HG03139 (cell line): ENCODE results near the gene JSRP1.
A peak's percentile ranks its signal among the peaks of the same experiment; 100 is the strongest.

Experiments
- ATAC-seq: cut with Tn5 transposase; IDR thresholded peaks from one replicate; pipeline ENCODE4 v1.9.1; 2021; ENCODE audit not compliant: unreplicated experiment

JSRP1 gene

DNA sequence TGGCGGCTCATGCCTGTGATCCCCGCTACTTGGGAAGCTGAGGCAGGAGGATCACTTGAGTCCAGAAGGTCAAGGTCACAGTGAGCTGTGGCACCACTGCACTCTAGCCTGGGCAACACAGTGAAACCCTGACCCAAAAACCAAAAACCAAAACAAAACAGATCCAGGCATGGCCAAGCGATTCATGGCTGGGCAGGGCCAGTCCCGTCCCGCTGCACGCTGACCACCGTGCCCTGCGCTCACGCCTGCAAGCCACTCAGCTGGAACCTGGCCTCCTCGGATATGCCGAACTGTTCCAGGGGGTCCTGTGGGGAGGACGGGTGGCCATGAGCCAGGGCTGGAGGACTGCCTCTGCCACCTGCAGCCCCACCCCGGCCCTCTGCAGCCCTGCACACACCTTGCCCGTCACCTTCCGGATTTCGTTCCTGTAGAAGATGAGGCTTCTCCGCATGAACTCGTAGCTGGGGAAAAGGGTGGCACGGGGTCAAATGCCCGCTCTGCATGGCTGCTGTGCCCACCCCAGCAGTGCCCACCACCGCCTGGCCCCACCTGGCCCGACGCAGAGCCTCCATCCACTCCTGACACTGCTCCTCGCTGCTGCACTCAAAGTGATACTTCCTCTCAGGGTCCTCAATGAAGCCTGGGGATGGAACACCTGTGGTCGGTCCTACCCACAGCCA, 22.5 kb downstream of the JSRP1 start:
- ATAC-seq: no peak

DNA sequence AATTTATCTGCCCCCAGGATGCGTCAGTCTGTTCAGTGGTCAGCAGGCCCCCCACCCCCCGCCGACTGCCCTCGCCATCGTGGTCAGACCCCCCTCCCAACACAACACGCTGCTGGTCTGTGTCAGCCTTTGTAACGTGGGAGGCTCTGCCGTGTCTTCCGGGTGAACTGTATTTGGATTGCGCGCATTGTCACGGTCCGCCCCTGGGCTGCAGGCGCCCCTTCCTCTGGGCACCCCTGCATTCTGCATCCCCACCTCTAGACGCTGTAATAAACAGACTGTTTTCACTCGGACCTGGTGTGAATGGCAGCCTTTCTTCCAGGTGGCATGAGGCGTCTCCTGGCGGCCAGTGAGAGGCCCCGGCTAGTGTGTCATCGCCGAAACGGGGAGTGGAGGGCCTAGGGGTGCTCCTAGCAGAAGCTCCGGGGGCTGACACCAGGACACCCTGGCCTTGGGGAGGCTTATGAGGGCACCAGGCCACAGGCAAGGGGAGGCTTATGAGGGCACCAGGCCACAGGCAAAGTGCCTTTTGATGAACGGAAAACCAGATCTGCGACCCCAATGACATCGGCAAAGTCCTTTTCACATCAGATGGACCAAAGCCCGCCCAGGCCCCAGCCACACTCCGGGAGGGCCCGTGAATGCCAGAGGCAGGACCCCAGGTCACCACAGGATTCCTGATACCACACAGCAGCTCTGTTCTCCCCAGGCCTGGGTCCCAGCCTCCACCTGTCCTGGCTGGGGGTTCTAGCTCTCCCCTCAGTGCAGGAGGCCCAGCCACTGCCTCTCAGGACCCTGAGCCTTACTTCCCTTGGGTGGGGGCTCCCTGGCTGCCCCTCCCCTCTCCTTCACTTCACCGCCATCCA, 23.7 kb downstream of the JSRP1 start:
- no peak for ATAC-seq

GRCh38 chr19:2231621-2232221, 24.5 kb downstream of the JSRP1 start:
- ATAC-seq: no peak

DNA sequence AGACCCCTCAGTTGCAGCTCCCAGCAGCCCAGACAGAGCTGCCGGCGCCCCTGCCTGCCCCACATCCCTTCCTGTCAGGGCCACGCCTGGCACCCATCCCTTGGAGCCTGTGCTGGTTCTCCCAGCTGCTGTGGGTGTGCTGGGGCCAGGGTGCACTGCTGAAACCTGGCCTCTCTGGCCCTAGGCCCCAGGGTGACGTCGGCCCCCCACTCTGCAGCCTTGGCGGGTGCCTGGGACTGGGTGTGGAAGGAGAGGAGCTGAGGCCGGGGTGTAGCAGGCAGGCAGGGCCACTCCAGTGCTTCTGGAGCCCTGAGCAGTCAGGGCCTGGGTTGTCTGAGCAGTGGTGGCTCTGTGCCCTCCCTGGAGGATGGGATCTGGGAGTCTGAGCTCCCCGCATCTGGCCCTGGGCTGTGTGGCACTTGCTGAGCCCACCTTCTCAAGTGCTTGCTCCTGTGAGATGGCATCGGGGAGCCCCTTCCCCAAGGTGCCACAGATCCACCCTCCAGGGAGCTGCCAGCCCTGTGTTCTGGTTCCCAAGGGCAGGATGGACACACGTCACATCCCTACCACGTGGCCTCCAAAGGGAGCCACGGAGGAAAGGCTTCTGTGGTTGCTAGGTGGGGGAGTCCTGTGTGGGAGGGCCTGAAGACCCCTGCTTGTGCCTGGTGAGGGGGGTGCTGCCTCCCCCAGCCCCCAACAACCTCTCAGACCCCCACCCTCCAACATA, 25.2 kb downstream of the JSRP1 start:
- ATAC-seq: no peak

DNA sequence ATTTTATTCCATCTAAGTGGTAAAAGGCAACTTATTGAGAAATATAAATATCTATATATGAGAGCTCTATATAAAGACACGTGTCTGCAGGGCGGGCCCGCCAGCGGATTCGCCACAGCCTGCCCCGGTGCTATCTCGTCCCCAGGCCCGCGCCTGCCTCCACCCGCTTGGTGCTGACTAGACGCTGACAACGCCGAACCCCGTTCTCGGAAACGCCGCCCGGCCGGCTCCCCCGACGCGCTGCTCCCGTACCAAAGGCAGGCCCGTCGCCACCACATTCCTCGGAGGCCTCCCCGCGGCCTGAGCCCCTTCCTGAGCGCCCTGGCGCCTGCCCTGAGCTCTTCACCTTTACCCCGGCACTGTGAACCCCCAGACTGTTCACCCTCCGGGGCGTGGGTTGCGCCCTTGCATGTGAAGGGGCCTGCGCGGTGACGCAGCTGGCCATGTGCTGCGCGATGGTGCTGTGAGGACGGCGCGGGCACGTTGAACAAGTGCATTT, 26.1 kb downstream of the JSRP1 start:
- ATAC-seq: no peak

- no peak for ATAC-seq
Measured at GRCh38 chr19:2229103-2230032, 26.8 kb downstream of the JSRP1 start.

GRCh38 chr19:2228157-2229030, 27.8 kb downstream of the JSRP1 start:
- no peak for ATAC-seq

- no peak for ATAC-seq
Measured at GRCh38 chr19:2227415-2228156, 28.6 kb downstream of the JSRP1 start.

- ATAC-seq: no peak
Measured at GRCh38 chr19:2226840-2227360, 29.3 kb downstream of the JSRP1 start.

GRCh38 chr19:2226051-2226839, 30.0 kb downstream of the JSRP1 start:
- ATAC-seq: no peak

DNA sequence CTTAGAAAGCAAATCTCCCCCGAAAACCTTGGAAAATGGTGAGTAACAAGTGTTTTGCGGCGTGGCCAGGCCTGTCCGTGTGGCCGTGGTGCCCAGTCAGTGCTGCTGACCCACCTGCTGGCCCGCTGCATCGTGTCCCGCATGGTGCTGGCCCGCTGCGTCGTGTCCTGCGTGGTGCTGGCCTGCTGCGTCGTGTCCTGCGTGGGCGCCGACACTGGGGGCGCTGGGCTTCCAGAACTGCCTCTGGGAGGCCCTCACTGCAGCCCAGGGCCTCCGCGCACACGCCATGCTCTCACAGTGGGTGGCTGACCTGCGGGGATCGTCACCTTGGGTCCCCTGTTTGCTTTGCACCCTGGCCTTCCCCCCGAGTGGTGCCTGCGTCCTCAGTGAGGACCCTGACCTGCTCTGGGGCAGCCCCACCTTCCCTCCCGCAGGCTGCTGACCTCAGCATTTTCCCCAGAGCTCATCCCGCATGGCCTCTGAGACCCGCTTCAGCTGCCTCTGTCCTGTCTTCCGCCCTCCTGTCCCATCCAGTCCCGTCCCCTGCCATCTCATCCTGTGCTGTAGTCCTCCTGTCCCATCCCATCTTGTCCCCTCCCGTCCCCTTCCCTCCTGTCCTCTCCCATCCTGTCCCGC, 30.7 kb downstream of the JSRP1 start:
- ATAC-seq: no peak

DNA sequence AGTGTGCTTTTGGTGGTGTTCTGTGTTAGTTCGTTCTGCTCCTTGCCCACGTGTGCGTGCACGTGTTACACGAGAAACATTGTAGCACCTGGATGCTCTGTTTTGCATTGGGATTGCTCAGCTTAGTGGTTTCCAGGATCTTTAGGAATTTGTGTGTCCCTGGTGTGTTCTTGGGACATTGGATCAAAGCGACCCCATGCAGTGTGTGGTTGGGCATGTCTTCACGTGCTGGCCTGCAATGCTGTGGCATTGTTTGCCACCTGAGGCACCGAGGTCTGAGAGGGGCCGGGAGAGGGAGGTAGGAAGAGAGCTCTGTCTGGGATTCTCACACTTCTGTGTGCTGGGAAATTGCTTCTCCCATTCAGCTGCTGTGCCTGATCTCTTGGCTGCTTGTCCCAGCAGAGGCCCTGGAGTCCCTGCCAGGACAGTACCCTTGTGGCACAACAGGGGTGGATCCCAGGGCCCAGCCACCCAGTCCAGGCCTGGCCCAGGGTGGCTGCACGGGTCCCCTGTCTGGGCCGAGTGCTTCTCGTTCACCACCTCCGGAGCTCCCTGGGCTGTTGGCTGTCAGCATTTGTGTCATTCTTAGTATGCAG, 31.4 kb downstream of the JSRP1 start:
- no peak for ATAC-seq

DNA sequence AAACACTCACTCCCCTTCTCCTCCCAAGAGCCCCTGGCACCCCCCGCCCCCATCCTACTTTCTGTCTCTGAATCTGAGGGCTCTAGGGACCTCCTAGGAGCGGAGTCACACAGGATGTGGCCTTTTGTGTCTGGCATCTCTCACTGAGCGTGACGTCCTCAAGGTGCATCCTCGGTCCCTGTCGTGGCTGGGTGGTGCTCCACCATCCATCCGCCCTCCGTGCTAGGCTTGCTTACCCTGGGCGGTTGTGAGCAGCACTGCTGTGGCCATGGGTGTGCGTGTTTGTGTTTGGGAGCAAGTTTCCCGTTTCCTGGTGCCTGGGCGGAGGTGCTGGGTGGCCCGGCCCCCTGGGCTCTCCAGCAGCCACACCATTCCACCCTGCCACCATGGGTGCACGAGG, 32.3 kb downstream of the JSRP1 start:
- peak; percentile 51 for ATAC-seq

GRCh38 chr19:2223391-2223790, 32.8 kb downstream of the JSRP1 start:
- ATAC-seq: no peak

DNA sequence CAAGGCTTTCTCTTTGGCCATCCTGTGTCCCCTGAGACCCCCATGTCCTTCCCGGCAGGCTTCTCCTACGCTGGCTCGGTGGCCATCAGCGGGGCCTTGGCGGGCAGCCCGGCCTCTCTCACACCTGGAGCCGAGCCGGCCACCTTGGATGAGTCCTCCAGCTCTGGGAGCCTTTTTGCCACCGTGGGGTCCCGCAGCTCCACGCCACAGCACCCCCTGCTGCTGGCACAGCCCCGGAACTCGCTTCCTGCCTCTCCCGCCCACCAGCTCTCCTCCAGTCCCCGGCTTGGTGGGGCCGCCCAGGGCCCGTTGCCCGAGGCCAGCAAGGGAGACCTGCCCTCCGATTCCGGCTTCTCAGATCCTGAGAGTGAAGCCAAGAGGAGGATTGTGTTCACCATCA, 34.3 kb downstream of the JSRP1 start:
- no peak for ATAC-seq

DNA sequence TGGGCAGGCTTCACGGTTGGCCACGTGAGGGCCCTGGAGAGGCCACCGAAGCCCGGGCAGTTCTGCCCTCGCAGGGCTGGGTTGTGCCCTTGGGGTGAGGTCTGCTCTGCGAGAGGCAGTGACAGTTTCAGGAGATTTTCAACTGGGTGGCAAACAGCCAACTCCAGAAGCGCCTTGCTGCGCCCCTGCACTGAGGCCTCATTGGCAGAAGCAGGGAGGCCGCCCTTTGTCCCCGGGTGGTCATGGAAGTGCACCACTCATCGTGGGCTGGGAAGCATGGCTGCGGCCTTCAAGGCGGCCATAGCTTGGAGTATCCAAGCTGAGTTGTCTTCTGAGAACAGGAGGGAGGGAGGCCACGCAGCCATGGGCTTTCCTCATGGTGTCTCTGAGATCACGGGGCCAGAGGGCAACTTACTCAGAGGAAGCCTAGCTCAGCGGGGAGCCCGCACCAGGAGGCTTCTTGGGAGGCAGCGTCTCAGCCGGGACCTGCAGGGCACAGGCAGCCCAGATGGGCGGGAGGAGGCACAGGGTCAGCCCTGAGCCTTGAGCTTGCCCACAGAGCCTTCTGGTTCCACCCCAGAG, 34.9 kb downstream of the JSRP1 start:
- no peak for ATAC-seq
